Keratinocyte (primary cell): Measurements from ENCODE around the gene HS3ST1. TPM values are rescaled to one million over a fixed set of nuclear protein-coding genes. Genes with fewer than 3 reads are reported as not detected.

Experiments
- DNase-seq: peaks from one replicate; pipeline ENCODE4 v3.0.0-alpha.2; 2011; ENCODE audit warnings: low read depth, missing footprints, low spot score
- FAIRE-seq: peaks from 2 replicates; lab custom pipeline; 2011; peaks lifted over from hg19 to GRCh38; lab: Jason Lieb, UNC
- H2AFZ ChIP-seq: 2 replicates; pipeline ENCODE4 v1.6.0; 2012; ENCODE audit warnings: low read length, control low read depth, inconsistent platforms; ENCODE audit not compliant: control insufficient read depth
- H3K27ac ChIP-seq: 2 replicates; pipeline ENCODE4 v1.5.1; 2011; ENCODE audit warnings: low read length; ENCODE audit not compliant: control insufficient read depth, insufficient read depth
- H3K27me3 ChIP-seq: 3 replicates; pipeline ENCODE4 v1.6.0; 2011; ENCODE audit warnings: low read length; ENCODE audit not compliant: control insufficient read depth, insufficient read depth; ENCODE audit errors: extremely low read depth
- H3K36me3 ChIP-seq, 2 experiments: 2 replicates in 1 of 2; 3 replicates in 1 of 2; pipeline ENCODE4 v1.5.1; 2011; ENCODE audit warnings: low read length in 2 of 2, mild to moderate bottlenecking in 1 of 2; ENCODE audit not compliant: control insufficient read depth in 2 of 2, insufficient read depth in 2 of 2; ENCODE audit errors: extremely low read depth in 1 of 2
- H3K4me1 ChIP-seq: 3 replicates; pipeline ENCODE4 v1.5.1; 2011; ENCODE audit warnings: low read length; ENCODE audit not compliant: control insufficient read depth, insufficient read depth; ENCODE audit errors: extremely low read depth
- H3K4me2 ChIP-seq: 3 replicates; pipeline ENCODE4 v1.6.0; 2011; ENCODE audit warnings: low read depth, low read length; ENCODE audit not compliant: control insufficient read depth, insufficient read depth; ENCODE audit errors: extremely low read depth
- H3K4me3 ChIP-seq, 3 experiments: fragments of 200-600 bp in 1 of 3; sonication (generic) in 1 of 3; 2 replicates in 2 of 3; 3 replicates in 1 of 3; pipeline ENCODE4 v1.5.1; 2011 to 2016; ENCODE audit warnings: low read length in 3 of 3, mild to moderate bottlenecking in 3 of 3, control low read depth in 2 of 3, inconsistent platforms in 1 of 3, low read depth in 1 of 3, mixed read lengths in 1 of 3, mixed run types in 1 of 3, moderate library complexity in 1 of 3; ENCODE audit not compliant: control insufficient read depth in 2 of 3, insufficient read depth in 2 of 3; ENCODE audit errors: extremely low read depth in 1 of 3
- H3K79me2 ChIP-seq: 2 replicates; pipeline ENCODE4 v1.6.0; 2012; ENCODE audit warnings: low read length; ENCODE audit not compliant: control insufficient read depth, insufficient read depth
- H3K9ac ChIP-seq: 3 replicates; pipeline ENCODE4 v1.6.0; 2011; ENCODE audit warnings: low read length; ENCODE audit not compliant: control insufficient read depth, insufficient read depth; ENCODE audit errors: extremely low read depth
- H3K9me1 ChIP-seq: 3 replicates; pipeline ENCODE4 v1.6.0; 2011; ENCODE audit warnings: low read length; ENCODE audit not compliant: control insufficient read depth, insufficient read depth; ENCODE audit errors: extremely low read depth
- H3K9me3 ChIP-seq: 2 replicates; pipeline ENCODE4 v1.5.1; 2012; ENCODE audit warnings: low read depth, low read length; ENCODE audit not compliant: control insufficient read depth
- H4K20me1 ChIP-seq: 3 replicates; pipeline ENCODE4 v1.6.0; 2011; ENCODE audit warnings: low read length; ENCODE audit not compliant: control insufficient read depth, insufficient read depth; ENCODE audit errors: extremely low read depth
- EZH2 ChIP-seq: IDR thresholded peaks from one replicate; pipeline ENCODE4 v1.6.1; 2012; ENCODE audit warnings: inconsistent platforms, mild to moderate bottlenecking, low read length, moderate library complexity
- dilution Hi-C: fragments of 300-500 bp; cut with MboI; formaldehyde crosslinking; loops from one replicate; pipeline ENCODE4 v1.7.0; 2020; ENCODE audit warnings: low sequenced_read_pairs; ENCODE audit not compliant: extremely low pct_ligation_motif_present
- polyA plus RNA-seq, 5 experiments: library from polyadenylated mRNA; depleted of rRNA in 3 of 5; stranded (reverse) in 3 of 5; stranded (forward) in 1 of 5; unstranded in 1 of 5; fragments of >200 nt; gene quantifications; 1 replicate in 1 of 5; 2 replicates in 3 of 5; 3 replicates in 1 of 5; pipeline versions ENCODE4 v1.2.1 to v1.2.3, GENCODE V29; 2011 to 2012; ENCODE audit warnings: missing spikeins in 2 of 5, low read depth in 1 of 5, low replicate concordance in 1 of 5
- TF ChIP-seq, protein P1 (sequence below), 3 experiments: IDR thresholded peaks in 1 of 3; conservative IDR thresholded peaks in 1 of 3; optimal IDR thresholded peaks in 1 of 3; 2 replicates in 2 of 3; 3 replicates in 1 of 3; pipeline versions ENCODE3 to v1.5.1; 2011; ENCODE audit warnings: low read length in 3 of 3, mild to moderate bottlenecking in 3 of 3, moderate library complexity in 2 of 3, control low read depth in 1 of 3, inconsistent platforms in 1 of 3; ENCODE audit not compliant: insufficient read depth in 2 of 3; ENCODE audit errors: extremely low read depth in 1 of 3

HS3ST1 gene
- polyA plus RNA-seq, 1 donor (not counting 4 experiments of a cell fraction or from before 2014, with no cell fraction given) = 2.0 TPM

DNA sequence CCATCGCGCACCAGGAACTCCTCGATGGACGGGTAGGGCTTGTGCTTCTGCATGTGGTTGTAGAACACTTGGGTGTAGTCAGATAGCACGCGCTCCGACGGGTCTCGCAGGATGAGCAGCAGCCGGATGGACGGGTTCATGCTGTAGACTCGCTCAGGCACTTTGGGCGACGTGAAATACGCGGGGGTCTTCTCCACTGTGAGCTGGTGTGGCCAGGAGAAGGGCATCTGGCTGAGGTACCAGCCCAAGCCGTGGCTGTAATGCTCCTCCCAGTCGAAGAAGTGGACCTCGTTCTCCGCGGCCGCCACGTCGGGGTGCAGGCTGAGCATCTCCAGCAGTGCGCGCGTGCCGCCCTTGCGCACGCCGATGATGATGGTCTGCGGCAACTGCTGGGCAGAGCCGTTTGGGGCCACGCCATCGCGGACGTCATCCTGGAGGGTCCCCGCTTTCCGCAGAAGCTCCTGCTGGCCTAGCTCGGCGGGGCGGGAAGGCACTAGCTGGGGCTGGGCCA, 29.2 kb downstream of the HS3ST1 start:
- dilution Hi-C loops = no loop called here
- no peak overlapping the region for H3K4me2 ChIP-seq
- TF ChIP-seq, protein P1, sequence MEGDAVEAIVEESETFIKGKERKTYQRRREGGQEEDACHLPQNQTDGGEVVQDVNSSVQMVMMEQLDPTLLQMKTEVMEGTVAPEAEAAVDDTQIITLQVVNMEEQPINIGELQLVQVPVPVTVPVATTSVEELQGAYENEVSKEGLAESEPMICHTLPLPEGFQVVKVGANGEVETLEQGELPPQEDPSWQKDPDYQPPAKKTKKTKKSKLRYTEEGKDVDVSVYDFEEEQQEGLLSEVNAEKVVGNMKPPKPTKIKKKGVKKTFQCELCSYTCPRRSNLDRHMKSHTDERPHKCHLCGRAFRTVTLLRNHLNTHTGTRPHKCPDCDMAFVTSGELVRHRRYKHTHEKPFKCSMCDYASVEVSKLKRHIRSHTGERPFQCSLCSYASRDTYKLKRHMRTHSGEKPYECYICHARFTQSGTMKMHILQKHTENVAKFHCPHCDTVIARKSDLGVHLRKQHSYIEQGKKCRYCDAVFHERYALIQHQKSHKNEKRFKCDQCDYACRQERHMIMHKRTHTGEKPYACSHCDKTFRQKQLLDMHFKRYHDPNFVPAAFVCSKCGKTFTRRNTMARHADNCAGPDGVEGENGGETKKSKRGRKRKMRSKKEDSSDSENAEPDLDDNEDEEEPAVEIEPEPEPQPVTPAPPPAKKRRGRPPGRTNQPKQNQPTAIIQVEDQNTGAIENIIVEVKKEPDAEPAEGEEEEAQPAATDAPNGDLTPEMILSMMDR (optimal IDR thresholded peaks at IDR 0.05 in 1 of 3, IDR thresholded peaks at IDR 0.05 in 1 of 3, conservative IDR thresholded peaks at IDR 0.05 in 1 of 3; ENCODE audit: extremely low read depth in 1 of 3, insufficient read depth in 2 of 3, low read length in 3 of 3) = no peak
- TF ChIP-seq EZH2 = no peak
- H3K27me3 ChIP-seq = no peaks in the 10 kb centered on the region
- H2AFZ ChIP-seq = no peak overlapping the region
- FAIRE-seq = no peak
- H3K79me2 ChIP-seq = peaks cover 34% of the 10 kb centered on the region
- H3K9ac ChIP-seq = no peak overlapping the region
- DNase-seq = no peak
- no peak overlapping the region for H3K27ac ChIP-seq
- H3K36me3 ChIP-seq = peaks cover 4 to 11% of the 10 kb centered on the region in 2 experiments
- no peaks in the 10 kb centered on the region for H4K20me1 ChIP-seq
- H3K9me1 ChIP-seq = no peaks in the 10 kb centered on the region
- H3K4me3 ChIP-seq = no peak overlapping the region
- H3K9me3 ChIP-seq = no peaks in the 10 kb centered on the region
- peaks cover 28% of the 10 kb centered on the region for H3K4me1 ChIP-seq

DNA sequence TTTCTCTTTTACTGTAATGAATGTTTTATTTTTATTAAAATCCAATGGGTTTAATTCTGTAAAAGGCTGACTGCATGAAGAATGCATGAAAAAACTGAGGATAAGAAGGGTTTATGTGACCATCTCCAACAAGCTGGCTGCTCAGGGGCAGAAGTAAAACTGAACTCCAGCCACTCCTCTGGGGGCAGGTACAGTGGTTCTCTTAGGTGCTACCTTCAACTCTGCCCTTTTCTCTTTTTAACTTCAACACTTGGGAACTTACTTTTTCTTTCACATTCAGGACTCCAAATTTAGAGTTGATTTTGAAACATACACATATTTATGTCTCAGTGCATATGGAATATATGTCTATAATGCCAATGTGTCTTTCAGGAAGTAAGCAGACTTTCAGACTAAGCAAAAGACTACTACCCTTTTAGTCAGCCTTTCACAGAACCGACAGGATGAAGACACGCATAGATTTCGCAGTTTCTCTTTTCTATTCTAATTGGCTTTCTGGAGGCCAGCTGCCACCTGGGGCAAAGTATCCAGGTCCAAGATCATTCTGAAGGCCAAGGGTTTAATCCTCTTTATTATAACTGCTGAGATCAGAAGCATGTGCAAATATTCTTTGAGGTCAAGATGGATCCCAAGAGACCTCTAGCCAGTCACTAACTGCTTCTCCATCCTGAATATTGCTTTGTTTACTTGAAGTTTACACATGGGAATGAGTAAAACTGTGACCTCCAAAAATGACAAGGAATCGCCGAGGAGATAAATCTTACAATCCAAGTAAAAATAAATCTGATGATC, 30.7 kb downstream of the HS3ST1 start:
- dilution Hi-C loops = no loop called here

More for the DNA sequence above, 30.7 kb downstream of the HS3ST1 start:
- Histone ChIP-seq H4K20me1 (no peaks in the 10 kb centered on the region), H3K9ac (no peak overlapping the region), H3K9me3 (no peaks in the 10 kb centered on the region), H3K9me1 (no peaks in the 10 kb centered on the region), H3K79me2 (peaks cover 24% of the 10 kb centered on the region), H3K27ac (peak overlapping the region; percentile 54), H3K36me3 (peaks cover 4 to 11% of the 10 kb centered on the region in 2 experiments), H2AFZ (no peak overlapping the region), H3K27me3 (no peaks in the 10 kb centered on the region), H3K4me3 (no peak overlapping the region), H3K4me1 (peaks cover 31% of the 10 kb centered on the region), H3K4me2 (peak overlapping the region; percentile 43)
- FAIRE-seq (peak; percentile 60), DNase-seq (no peak)
- no peak for TF ChIP-seq EZH2
- TF ChIP-seq, protein P1 (optimal IDR thresholded peaks at IDR 0.05 in 1 of 3, IDR thresholded peaks at IDR 0.05 in 1 of 3, conservative IDR thresholded peaks at IDR 0.05 in 1 of 3; ENCODE audit: extremely low read depth in 1 of 3, insufficient read depth in 2 of 3, low read length in 3 of 3) = no peak
